ENCODE measurements around the gene HOXA11.

HOXA11 gene

DNA sequence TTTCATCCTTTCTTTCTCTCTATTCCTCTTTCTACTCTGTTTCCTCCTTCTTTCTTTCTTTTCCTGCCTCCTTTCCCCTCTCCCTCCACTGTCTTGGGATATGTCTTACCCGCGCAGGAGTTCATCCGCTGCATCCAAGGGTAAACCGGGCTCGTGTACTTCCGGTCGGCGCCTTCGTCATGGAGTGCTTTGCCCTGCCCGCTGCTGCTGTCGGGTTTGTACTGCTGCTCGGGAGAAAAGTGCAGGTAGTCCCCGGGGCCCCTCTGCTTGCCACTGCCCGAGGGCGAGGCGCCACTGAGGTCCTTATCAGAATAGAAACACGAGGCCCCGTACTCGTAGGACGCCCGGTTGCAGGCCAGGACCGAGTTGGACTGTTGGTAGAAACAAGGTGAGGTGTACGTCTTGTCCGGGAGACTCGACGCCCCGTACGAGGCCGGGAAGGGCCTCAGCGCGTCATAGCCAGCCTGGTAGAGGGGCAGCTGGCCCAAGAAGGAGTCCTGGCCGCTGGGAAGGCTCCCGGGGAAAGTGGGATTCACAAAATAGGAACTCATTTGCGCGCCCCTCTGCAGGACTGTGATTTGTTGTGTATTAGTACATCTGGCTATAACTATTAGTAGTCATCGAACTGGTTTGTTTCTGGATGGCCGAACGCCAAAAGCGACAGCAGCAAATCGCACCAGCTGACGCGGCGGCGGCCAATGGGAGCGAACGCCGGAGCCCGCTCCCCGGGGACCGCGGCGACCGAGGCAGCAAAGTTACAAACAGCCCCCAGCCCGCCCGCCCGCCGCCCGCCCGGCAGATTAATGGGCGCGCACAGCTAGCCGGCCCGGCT lies 37.6 kb downstream of the HOXA11 start, which contains the start of gene HOXA6:
TSS of gene HOXA6 (minus strand) at position 576 of the 832 bp plus-strand sequence. CDS start at position 551, 25 bp downstream.
- DNase-seq (ENCODE audit: low spot score), result no peak

DNA sequence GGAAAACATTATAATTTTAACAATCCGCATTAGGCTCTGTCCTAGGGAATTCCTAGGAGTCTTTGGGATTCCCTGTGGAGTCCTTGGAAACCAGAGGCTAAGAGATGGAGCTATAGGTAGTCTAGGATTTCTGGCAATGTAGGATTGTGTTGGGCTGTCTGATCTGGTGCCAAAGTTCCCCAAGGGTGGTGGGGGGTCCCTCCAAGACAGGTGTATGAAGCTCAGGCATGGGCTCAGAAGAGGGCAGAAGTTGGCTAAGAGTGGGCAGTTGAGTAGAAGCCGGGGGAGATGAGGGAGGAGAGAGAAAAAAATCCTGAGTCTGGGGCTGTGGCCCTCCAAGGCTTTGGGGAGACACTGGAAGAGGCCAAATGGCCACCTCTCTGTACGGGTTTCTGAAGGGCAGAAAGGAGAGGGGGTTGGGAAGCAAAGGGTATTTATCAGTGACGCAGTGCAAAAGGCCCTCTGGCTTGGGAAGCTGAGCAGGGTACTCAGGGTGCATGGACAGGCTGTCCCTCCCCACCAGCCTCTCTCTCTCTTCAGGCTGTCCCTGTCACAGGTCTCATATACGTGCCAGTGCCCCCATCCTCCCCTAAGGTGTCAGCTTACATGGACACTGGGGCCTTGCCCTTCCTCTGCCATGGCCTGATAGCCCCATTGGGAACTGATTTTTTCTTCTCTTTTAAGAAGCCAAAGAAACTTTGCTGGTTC lies 38.4 kb downstream of the HOXA11 start:
- DNase-seq (ENCODE audit: low spot score), result no peak

DNA sequence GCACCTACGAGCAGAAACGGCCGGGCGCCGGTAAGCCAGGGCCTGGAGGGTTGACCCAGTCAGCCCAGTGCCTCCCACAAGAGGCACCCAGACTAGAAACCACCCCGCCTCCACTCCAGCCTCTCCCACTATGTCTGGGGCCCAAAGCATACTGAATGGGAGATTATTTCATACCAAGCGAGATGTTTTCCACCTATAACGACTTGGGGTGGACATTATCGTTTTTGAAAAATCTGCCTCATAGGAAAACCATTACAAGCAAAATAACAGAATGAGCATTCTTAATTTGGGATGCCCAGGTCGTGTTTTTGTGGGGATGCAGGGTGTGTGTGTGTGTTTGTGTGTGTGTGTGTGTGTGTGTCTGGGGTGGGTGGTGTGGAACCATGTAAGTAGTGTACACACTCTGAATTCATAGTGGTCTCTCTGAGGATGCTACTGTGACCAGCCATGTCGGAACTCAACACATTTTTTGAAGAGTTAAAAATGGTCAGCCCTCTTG lies 39.1 kb downstream of the HOXA11 start:
- no peak for DNase-seq (ENCODE audit: low spot score)

DNA sequence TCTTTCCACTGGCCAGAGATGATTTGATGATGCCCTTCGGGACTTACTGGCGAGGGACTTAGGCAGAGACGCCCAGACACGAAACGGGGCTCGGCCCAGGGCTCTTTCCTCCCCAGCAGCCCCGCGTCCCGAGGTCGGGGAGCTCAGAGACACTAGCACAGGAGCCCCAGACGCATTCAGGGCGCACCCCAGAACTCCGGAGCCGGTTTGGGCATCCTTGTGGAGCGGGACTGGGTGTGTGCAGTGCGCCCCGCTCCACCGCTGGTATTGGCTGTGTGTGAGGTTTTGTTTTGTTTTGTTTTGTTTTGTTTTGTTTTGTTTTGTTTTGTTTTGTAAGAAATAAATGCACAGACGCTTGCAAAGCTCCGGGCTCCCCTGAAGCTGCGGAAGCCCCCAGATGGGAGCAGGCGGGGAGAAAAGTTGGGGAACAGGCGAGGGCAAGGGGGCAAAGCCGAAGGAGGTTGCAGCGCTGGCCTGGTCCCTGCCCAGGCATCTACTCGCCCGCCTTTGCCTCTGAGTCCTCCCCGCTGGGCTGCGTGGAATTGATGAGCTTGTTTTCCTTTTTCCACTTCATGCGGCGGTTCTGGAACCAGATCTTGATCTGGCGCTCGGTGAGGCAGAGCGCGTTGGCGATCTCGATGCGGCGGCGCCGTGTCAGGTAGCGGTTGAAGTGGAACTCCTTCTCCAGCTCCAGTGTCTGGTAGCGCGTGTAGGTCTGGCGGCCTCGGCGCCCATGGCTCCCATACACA lies 39.7 kb downstream of the HOXA11 start:
- DNase-seq (ENCODE audit: low spot score), result no peak

DNA sequence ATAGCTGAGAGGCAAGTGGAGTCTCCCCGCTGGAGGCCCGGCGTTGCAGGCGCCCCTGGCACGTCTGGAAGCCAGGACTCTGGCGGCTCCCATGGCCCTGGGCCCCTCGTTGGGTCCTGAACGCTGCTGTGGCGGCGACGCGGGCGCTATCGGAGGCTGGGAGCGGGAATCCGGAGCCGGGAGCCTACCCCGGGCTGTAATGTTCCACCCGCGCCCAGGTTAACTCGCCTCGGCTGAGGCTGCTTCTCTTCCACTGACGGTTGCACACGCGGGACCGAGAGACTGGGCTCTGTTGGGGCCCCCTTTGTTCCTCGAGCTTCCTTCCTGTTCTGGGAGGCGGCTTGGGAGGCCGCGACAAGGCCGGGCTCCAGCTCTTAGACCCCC lies 40.3 kb downstream of the HOXA11 start:
- DNase-seq (ENCODE audit: low spot score), result no peak

DNA sequence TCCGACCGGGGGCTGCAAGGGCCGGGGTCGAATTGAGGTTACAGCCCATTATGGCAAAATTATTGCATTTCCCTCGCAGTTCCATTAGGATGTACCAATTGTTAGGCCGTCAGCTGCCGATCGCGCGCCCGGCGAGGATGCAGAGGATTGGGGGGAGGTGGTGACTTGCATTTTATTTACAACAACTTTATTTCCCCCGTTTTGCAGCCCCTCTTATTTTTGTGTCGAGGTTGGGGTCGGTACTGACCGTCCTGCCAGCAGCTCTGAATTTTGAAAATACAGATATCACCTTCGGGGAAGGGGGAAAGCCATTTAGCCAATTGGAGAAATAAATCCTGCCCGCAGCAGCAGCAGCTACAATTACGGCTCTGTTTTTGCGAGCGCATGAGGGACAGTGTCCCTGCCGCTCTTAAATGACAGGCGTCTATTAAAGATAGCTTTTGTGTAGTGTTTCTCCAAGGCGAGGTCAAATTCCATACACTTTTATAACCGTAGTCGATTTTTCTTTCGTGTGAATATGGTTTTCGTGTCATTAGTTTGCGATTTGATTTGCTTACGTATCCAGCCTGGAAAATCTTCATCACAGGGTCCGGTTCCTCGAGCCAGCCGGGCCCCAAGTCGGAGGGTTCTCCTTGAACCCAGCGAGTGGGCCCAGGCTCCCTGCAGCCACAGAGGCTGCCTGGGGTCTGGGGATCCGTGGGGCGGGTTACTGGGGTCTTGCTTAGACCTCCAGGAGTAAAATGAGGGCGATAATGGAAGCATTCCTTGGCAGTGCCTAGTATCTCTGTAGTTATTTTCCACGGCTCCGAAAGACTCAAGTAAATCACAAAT lies 40.9 kb downstream of the HOXA11 start:
- DNase-seq (ENCODE audit: low spot score), result no peak

DNA sequence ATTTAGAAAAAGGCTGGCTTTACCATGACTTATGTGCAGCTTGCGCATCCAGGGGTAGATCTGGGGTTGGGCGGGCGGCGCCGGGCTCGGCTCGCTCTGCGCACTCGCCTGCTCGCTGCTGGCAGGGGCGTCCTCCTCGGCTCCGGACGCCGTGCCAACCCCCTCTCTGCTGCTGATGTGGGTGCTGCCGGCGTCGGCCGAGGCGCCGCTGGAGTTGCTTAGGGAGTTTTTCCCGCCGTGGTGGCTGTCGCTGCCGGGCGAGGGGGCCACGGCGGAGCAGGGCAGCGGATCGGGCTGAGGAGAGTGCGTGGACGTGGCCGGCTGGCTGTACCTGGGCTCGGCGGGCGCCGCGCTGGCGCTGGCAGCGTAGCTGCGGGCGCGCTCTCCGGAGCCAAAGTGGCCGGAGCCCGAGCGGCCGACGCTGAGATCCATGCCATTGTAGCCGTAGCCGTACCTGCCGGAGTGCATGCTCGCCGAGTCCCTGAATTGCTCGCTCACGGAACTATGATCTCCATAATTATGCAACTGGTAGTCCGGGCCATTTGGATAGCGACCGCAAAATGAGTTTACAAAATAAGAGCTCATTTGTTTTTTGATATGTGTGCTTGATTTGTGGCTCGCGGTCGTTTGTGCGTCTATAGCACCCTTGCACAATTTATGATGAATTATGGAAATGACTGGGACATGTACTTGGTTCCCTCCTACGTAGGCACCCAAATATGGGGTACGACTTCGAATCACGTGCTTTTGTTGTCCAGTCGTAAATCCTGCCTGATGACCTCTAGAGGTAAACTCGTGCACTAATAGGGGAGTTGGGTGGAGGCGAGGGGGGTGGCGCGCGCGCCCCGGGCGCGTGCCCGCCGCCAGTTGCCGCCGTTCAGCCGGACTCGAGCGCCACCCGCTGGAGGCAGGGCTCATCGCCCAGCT lies 41.7 kb downstream of the HOXA11 start, which contains the start of gene HOXA5:
TSS of gene HOXA5 (minus strand) at position 659 of the 927 bp plus-strand sequence. CDS start at position 585, 74 bp downstream.
- DNase-seq (ENCODE audit: low spot score), result peak; percentile 100

DNA sequence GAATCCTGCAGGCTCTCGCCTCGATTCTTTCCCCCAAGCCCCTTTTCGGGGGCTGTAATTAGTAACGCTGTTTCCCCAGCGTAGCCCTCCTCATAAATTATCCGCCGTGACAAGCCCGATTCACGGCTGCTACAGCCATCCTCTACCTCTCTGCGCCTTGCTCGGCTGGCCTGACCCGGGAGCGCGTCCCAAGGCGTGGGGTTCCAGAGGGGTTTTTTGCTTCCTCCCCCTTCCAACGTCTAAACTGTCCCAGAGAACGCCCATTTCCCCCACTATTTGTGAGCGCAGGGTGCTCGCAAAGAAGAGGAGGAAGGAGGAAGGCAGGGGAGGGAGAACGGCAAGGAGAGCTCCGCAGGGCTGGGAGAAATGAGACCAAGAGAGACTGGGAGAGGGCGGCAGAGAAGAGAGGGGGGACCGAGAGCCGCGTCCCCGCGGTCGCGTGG lies 42.4 kb downstream of the HOXA11 start:
- DNase-seq (ENCODE audit: low spot score), result no peak

DNA sequence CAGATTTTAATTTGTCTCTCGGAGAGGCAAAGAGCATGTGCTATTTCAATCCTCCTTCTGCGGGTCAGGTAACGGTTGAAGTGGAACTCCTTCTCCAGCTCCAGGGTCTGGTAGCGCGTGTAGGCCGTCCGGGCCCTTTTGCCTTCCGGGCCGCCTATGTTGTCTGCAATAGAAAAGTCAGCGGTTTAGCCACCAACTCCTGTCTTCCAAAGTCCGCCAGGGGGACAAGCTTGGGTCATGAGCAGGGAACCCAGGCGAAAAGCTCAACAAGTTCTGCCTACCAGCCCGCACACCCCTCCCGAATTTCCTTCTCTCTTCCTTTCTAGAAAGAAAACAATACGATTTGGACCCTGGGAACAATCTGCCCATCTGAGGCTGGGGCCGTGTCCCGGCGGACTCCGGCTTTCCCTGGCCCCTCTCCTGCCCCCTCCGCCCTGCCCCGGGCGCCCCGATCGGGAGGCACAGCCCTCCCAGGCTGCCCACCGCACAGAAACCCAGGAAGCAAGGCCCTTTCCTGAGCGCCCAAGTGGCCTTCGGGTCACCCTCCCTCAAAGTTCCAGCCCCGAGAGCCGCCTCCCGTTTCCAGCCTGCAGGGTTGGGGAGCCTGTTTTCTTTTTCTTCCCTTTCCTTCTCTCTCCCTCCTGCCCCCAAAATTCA lies 43.0 kb downstream of the HOXA11 start:
- peak; percentile 76 for DNase-seq (ENCODE audit: low spot score)

DNA sequence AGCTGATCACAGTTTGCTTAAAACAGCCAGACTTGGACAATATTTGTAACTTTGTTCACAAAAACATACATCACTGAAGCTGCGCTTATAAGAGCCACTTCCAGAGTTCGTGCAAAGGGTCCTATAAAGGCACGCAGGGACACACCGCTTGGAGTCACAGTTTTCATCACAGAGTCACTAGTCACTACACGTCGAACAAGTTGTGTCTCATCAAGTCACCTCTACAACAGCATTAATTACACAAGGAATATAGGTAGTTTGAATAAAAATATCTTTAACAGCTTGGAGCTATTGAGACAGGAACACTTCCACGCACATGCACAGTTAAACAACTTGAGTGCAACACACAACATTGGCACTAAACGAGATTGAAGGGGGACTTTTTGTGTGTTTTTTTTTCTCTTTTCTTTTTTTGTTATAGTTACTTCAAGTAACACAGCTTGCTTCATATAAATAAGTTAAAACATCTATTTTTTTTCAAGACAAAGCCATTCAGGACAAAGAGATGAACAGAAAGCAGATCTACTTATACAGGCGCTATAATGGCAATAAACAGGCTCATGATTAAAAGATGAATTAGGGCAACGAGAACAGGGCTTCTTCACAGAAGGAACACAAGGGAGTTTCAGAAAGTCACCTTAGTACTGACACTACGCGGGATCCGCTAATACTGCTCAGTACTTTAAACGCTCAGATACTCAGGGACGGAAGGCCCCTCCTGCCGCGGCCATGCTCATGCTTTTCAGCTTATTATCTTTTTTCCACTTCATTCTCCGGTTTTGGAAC lies 43.7 kb downstream of the HOXA11 start:
- no peak for DNase-seq (ENCODE audit: low spot score)

DNA sequence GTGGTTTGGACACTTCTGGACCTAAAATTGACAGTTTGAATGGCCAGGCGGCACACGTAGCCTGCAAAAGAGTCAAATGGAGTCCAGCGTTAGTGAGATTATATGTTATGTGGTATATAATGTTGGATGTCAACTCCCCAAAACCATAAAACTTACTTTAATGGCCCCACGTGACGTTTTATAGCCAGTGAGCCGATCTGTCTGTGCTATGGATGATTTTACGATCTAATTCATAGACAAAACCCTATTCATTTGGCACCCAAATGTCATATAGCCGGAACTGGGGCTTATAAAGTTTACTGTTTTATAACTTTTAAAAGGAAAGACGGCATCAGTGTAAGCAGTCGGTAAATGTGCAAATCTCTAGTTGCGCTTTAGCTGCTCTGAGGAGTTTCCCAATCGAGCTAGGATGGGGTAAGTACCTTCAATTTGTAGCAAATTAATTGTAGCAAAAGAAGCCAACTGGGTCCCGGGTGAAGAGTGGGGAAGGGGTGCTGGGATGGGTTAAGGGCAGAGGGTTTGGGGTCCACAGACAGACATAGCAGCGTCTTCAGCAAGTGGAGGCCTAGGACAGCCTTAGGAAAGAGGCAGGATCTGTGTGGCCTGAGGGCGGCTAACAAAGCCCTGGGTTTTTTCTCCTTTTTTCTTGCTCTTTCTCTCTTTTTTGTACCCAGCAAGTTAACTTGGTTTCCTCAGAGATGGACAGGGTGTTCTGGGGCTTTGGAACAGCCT lies 44.7 kb downstream of the HOXA11 start:
- peak; percentile 55 for DNase-seq (ENCODE audit: low spot score)

DNA sequence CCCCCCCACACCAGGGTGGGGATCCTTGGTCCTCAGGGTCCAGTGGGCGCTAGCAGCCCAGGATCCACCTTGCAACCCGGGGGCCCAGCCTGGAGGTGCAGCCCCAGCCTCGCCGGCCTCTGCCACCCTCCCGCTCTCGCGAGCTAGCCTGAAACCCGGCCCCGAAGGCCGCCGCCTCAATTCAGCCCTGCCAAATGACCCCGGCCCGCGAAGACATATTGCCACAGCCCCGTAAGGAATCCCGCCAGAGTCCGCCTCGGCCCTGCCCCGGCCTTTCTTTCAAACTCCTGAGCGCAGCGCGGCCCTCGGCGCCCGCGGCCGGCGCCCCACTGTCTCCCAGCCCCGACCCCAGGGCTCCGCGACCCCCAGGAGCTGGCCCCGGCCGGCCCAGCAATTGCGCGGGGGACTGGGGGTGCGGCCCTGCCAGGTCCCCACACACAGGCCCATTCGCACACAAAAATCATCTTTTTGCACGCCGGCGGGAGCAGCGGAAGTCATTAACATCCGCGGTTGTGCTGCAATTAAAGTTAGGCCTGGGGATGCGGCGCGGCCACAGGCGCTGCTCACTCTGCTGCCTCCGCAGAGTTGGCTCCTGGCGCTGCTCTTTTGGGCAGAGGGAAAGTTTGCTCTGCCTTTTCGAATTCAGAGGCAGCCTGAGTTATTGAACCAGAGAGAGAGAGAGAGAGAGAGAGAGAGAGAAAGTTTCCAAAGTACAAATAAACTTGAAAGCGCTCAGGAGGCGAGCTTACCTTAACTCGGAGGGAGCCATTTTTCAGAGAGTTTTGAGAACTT lies 45.5 kb downstream of the HOXA11 start:
- DNase-seq (ENCODE audit: low spot score), result no peak

DNA sequence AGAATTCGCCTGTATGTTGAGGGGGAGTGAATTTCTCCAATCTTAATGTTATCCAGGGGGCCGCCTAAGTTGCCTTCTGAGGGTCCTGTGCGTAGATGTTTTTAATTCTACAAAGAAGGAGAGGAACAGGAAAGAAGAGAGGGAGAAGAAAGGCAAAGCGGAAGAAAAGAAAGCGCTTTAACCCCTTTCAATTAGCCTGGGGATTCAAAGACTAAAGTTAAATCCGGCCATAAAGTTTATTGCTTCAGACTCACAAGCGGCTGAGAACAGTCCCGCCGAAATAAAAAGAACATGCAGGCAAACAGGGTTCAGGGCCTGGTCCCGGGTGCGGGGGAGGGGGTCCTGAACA lies 46.1 kb downstream of the HOXA11 start:
- DNase-seq (ENCODE audit: low spot score), result no peak

DNA sequence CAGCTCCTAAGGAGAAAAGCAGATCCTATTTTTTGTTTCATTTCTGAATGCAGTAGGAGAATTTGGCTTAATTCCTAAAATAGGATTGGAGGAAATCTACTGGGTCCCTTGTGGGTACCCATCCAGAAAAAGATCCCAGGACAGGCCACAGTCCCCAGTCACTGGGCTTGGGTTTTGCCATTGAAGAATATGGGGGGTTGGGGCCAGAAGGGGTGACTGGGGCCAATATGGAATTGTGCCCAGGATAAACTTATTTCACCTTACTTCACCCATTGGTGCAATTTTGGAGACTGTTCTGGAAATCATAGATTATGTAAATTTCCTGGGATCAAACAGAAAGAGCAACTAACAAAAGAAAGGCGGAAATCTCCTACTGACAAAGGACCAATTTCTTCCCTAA lies 46.6 kb downstream of the HOXA11 start:
- no peak for DNase-seq (ENCODE audit: low spot score)

DNA sequence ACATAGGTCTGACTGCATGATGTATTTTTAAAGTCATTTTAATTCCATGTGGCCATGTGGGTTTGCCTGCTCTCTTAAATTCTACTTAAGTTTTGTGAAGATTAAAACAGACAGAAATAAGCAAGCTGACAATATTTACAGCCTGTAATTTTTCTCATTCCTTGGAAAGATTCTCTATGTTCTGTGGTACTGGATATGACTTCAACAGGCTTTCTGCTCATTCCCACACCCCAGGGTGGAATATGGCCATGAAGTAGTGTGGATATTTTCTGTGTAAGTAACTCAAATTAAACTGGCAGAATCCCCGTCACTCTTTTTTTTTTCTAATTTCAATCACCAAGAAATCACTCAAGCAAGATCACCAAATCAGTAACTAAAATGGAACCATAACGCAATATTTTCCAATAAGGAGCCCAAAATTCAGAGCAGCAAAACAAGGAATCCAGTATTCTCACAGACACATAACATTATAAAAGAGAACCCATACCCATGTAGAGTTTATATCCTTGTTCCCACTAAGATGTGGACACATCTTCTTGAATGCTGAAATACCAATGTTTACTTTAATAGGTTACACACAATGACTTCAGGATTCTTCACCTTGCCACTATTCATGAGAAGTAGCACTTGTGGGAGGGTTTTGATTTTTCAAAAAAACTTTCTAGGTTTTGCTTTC lies 47.3 kb downstream of the HOXA11 start:
- DNase-seq (ENCODE audit: low spot score), result no peak

DNA sequence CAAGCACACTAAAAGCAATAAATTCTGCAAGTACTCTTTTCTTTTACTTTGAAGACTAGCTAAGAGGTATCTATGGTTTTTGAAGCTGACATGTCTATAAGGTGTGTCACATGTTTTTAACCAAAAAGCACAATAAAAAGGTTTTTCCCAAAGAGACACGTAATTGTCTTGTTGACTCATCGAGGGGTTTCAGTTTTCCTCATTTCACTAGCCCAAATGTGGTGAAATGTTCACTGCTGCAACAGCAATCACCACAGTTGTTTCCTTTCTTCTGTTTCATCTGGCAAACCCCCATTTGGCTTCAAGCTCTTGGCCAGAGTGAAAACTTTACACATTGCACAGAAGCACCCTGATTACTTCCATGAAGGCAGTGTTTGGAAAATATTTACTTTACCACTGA lies 50.6 kb downstream of the HOXA11 start:
- DNase-seq (ENCODE audit: low spot score), result peak; percentile 80

Data from SW480 (cell line).